Keratinocyte (primary cell): ENCODE measurements around the gene TTI1. TPM values are rescaled to one million over a fixed set of nuclear protein-coding genes. Genes with fewer than 3 reads are reported as not detected.

Experiments used
- DNase-seq: peaks from one replicate; pipeline ENCODE4 v3.0.0-alpha.2; 2011; ENCODE audit warnings: low read depth, missing footprints, low spot score
- FAIRE-seq: peaks from 2 replicates; lab custom pipeline; 2011; peaks lifted over from hg19 to GRCh38; lab: Jason Lieb, UNC
- H2AFZ ChIP-seq: 2 replicates; pipeline ENCODE4 v1.6.0; 2012; ENCODE audit warnings: low read length, control low read depth, inconsistent platforms; ENCODE audit not compliant: control insufficient read depth
- H3K27ac ChIP-seq: 2 replicates; pipeline ENCODE4 v1.5.1; 2011; ENCODE audit warnings: low read length; ENCODE audit not compliant: control insufficient read depth, insufficient read depth
- H3K27me3 ChIP-seq: 3 replicates; pipeline ENCODE4 v1.6.0; 2011; ENCODE audit warnings: low read length; ENCODE audit not compliant: control insufficient read depth, insufficient read depth; ENCODE audit errors: extremely low read depth
- H3K36me3 ChIP-seq, 2 experiments: 2 replicates in 1 of 2; 3 replicates in 1 of 2; pipeline ENCODE4 v1.5.1; 2011; ENCODE audit warnings: low read length in 2 of 2, mild to moderate bottlenecking in 1 of 2; ENCODE audit not compliant: control insufficient read depth in 2 of 2, insufficient read depth in 2 of 2; ENCODE audit errors: extremely low read depth in 1 of 2
- H3K4me1 ChIP-seq: 3 replicates; pipeline ENCODE4 v1.5.1; 2011; ENCODE audit warnings: low read length; ENCODE audit not compliant: control insufficient read depth, insufficient read depth; ENCODE audit errors: extremely low read depth
- H3K4me2 ChIP-seq: 3 replicates; pipeline ENCODE4 v1.6.0; 2011; ENCODE audit warnings: low read depth, low read length; ENCODE audit not compliant: control insufficient read depth, insufficient read depth; ENCODE audit errors: extremely low read depth
- H3K4me3 ChIP-seq, 3 experiments: fragments of 200-600 bp in 1 of 3; sonication (generic) in 1 of 3; 2 replicates in 2 of 3; 3 replicates in 1 of 3; pipeline ENCODE4 v1.5.1; 2011 to 2016; ENCODE audit warnings: low read length in 3 of 3, mild to moderate bottlenecking in 3 of 3, control low read depth in 2 of 3, inconsistent platforms in 1 of 3, low read depth in 1 of 3, mixed read lengths in 1 of 3, mixed run types in 1 of 3, moderate library complexity in 1 of 3; ENCODE audit not compliant: control insufficient read depth in 2 of 3, insufficient read depth in 2 of 3; ENCODE audit errors: extremely low read depth in 1 of 3
- H3K79me2 ChIP-seq: 2 replicates; pipeline ENCODE4 v1.6.0; 2012; ENCODE audit warnings: low read length; ENCODE audit not compliant: control insufficient read depth, insufficient read depth
- H3K9ac ChIP-seq: 3 replicates; pipeline ENCODE4 v1.6.0; 2011; ENCODE audit warnings: low read length; ENCODE audit not compliant: control insufficient read depth, insufficient read depth; ENCODE audit errors: extremely low read depth
- H3K9me1 ChIP-seq: 3 replicates; pipeline ENCODE4 v1.6.0; 2011; ENCODE audit warnings: low read length; ENCODE audit not compliant: control insufficient read depth, insufficient read depth; ENCODE audit errors: extremely low read depth
- H3K9me3 ChIP-seq: 2 replicates; pipeline ENCODE4 v1.5.1; 2012; ENCODE audit warnings: low read depth, low read length; ENCODE audit not compliant: control insufficient read depth
- H4K20me1 ChIP-seq: 3 replicates; pipeline ENCODE4 v1.6.0; 2011; ENCODE audit warnings: low read length; ENCODE audit not compliant: control insufficient read depth, insufficient read depth; ENCODE audit errors: extremely low read depth
- EZH2 ChIP-seq: IDR thresholded peaks from one replicate; pipeline ENCODE4 v1.6.1; 2012; ENCODE audit warnings: inconsistent platforms, mild to moderate bottlenecking, low read length, moderate library complexity
- dilution Hi-C: fragments of 300-500 bp; cut with MboI; formaldehyde crosslinking; loops from one replicate; pipeline ENCODE4 v1.7.0; 2020; ENCODE audit warnings: low sequenced_read_pairs; ENCODE audit not compliant: extremely low pct_ligation_motif_present
- polyA plus RNA-seq, 5 experiments: library from polyadenylated mRNA; depleted of rRNA in 3 of 5; stranded (reverse) in 3 of 5; stranded (forward) in 1 of 5; unstranded in 1 of 5; fragments of >200 nt; gene quantifications; 1 replicate in 1 of 5; 2 replicates in 3 of 5; 3 replicates in 1 of 5; pipeline versions ENCODE4 v1.2.1 to v1.2.3, GENCODE V29; 2011 to 2012; ENCODE audit warnings: missing spikeins in 2 of 5, low read depth in 1 of 5, low replicate concordance in 1 of 5
- TF ChIP-seq, protein P1 (sequence below), 3 experiments: IDR thresholded peaks in 1 of 3; conservative IDR thresholded peaks in 1 of 3; optimal IDR thresholded peaks in 1 of 3; 2 replicates in 2 of 3; 3 replicates in 1 of 3; pipeline versions ENCODE3 to v1.5.1; 2011; ENCODE audit warnings: low read length in 3 of 3, mild to moderate bottlenecking in 3 of 3, moderate library complexity in 2 of 3, control low read depth in 1 of 3, inconsistent platforms in 1 of 3; ENCODE audit not compliant: insufficient read depth in 2 of 3; ENCODE audit errors: extremely low read depth in 1 of 3

Gene TTI1
- polyA plus RNA-seq, 1 donor (not counting 4 experiments of a cell fraction or from before 2014, with no cell fraction given) = 13.5 TPM

DNA sequence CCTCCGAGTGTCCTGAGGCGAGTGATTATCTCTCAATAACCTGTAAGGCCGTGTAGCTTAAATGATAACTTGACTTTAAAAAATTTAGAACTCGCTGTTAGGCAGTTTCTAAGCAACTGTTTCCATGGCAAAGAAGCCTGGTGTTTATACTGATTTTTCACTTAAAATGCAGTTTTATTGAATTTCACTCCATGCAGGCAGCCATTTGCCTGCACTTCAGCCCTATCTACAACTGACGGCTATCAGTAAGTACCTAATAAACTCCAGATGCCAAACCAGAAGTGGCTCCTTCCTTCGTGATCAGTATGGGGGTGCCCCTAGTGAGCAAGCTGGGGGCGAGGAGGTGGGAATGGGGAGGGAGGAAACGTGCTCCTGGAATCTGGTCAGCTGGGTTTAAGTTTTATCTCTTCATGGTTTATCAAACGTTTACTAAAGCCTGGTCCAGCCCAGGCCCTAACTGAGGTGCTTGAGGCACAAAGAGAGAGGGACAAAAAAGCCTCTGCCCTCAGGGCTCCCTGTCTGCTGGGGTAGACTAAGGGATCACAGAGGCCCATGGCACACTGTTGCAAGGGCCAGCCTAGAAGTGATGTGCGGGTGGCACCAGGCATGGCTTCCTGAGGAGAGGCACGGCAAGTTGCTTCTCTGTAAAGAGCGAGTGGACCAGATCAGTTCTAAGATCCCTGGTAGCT is 45.5 kb downstream of the TTI1 start:
- no peak for TF ChIP-seq EZH2
- TF ChIP-seq, protein P1, sequence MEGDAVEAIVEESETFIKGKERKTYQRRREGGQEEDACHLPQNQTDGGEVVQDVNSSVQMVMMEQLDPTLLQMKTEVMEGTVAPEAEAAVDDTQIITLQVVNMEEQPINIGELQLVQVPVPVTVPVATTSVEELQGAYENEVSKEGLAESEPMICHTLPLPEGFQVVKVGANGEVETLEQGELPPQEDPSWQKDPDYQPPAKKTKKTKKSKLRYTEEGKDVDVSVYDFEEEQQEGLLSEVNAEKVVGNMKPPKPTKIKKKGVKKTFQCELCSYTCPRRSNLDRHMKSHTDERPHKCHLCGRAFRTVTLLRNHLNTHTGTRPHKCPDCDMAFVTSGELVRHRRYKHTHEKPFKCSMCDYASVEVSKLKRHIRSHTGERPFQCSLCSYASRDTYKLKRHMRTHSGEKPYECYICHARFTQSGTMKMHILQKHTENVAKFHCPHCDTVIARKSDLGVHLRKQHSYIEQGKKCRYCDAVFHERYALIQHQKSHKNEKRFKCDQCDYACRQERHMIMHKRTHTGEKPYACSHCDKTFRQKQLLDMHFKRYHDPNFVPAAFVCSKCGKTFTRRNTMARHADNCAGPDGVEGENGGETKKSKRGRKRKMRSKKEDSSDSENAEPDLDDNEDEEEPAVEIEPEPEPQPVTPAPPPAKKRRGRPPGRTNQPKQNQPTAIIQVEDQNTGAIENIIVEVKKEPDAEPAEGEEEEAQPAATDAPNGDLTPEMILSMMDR (optimal IDR thresholded peaks at IDR 0.05 in 1 of 3, IDR thresholded peaks at IDR 0.05 in 1 of 3, conservative IDR thresholded peaks at IDR 0.05 in 1 of 3; ENCODE audit: extremely low read depth in 1 of 3, insufficient read depth in 2 of 3, low read length in 3 of 3) = no peak
- Histone ChIP-seq H3K9me3 (no peaks in the 10 kb centered on the region), H3K79me2 (no peaks in the 10 kb centered on the region), H3K4me2 (no peak overlapping the region), H3K36me3 (peaks cover 4 to 10% of the 10 kb centered on the region in 2 experiments), H3K27me3 (no peaks in the 10 kb centered on the region), H4K20me1 (no peaks in the 10 kb centered on the region), H3K9me1 (no peaks in the 10 kb centered on the region), H3K4me3 (no peak overlapping the region), H3K27ac (no peak overlapping the region), H2AFZ (no peak overlapping the region), H3K4me1 (peaks cover 22% of the 10 kb centered on the region), H3K9ac (no peak overlapping the region)
- dilution Hi-C loops = no loop called here
- FAIRE-seq (no peak), DNase-seq (no peak)

- TF ChIP-seq, protein P1 (optimal IDR thresholded peaks at IDR 0.05 in 1 of 3, IDR thresholded peaks at IDR 0.05 in 1 of 3, conservative IDR thresholded peaks at IDR 0.05 in 1 of 3; ENCODE audit: extremely low read depth in 1 of 3, insufficient read depth in 2 of 3, low read length in 3 of 3) = no peak
- no peak for TF ChIP-seq EZH2
- DNase-seq (no peak), FAIRE-seq (no peak)
- Histone ChIP-seq H3K79me2 (no peaks in the 10 kb centered on the region), H3K9me3 (no peaks in the 10 kb centered on the region), H3K4me2 (no peak overlapping the region), H3K9me1 (no peaks in the 10 kb centered on the region), H4K20me1 (no peaks in the 10 kb centered on the region), H3K27ac (no peak overlapping the region), H3K4me1 (peaks cover 17% of the 10 kb centered on the region), H3K4me3 (no peak overlapping the region), H3K36me3 (peaks cover 4 to 10% of the 10 kb centered on the region in 2 experiments), H2AFZ (no peak overlapping the region), H3K9ac (no peak overlapping the region), H3K27me3 (no peaks in the 10 kb centered on the region)
- dilution Hi-C loops = no loop called here
These were observed 46.2 kb downstream of the TTI1 start for GRCh38 chr20:37986873-37987601.
